NCI-H2171 (cell line): ENCODE results near the gene RARS2.
"Not testable (repeated sequence)": the region's sequence is repeated elsewhere in the genome, so short reads cannot be mapped to it uniquely, and the experiment has no call there.

ENCODE experiments used
- DNase-seq: peaks from one replicate; lab custom pipeline; 2025; lab: John Stamatoyannopoulos, UW

Gene RARS2, protein sequence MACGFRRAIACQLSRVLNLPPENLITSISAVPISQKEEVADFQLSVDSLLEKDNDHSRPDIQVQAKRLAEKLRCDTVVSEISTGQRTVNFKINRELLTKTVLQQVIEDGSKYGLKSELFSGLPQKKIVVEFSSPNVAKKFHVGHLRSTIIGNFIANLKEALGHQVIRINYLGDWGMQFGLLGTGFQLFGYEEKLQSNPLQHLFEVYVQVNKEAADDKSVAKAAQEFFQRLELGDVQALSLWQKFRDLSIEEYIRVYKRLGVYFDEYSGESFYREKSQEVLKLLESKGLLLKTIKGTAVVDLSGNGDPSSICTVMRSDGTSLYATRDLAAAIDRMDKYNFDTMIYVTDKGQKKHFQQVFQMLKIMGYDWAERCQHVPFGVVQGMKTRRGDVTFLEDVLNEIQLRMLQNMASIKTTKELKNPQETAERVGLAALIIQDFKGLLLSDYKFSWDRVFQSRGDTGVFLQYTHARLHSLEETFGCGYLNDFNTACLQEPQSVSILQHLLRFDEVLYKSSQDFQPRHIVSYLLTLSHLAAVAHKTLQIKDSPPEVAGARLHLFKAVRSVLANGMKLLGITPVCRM

DNA sequence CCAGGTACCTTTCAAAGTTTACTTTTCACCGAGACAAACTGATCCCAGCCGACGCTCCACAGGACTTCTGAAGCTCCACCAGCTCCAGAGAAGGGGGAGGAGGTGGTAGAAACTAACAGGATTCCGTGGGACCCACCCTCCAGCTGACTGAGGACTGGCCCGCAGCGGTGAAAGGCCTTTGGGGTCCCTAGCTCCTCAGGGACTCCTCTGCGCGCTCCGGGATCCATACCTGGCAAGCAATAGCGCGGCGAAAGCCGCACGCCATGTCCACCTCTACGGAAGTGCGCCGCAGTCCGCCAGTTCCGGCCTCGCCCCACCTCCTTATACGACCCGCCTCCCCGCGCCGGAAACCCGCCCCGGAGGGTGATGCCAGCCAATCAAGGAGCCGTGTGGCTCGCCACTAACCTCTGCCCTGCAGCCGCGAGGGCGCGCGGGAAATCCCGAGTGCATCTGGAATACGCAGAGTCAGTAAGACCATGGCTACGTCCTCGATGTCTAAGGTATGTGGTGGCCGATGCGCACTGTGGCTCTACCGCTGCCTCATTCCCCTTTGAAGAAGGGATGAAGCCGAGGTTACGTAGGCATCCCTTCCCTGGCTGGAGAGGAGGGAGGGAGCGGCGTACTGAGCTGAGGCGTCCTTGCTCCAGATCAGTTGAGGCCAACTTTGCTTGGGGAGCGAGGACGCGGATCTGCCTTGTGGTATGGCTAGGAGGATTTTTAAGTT, at the start of gene RARS2, which contains the start of gene ORC3:
Gene RARS2, minus strand, starts transcription at position 295 of the 724 bp plus-strand sequence. Its CDS starts 30 bp downstream, at position 265.
Gene ORC3, plus strand, starts transcription at position 443 of the 724 bp plus-strand sequence. Its CDS starts 34 bp downstream, at position 477.
- peak; percentile 91 for DNase-seq

DNA sequence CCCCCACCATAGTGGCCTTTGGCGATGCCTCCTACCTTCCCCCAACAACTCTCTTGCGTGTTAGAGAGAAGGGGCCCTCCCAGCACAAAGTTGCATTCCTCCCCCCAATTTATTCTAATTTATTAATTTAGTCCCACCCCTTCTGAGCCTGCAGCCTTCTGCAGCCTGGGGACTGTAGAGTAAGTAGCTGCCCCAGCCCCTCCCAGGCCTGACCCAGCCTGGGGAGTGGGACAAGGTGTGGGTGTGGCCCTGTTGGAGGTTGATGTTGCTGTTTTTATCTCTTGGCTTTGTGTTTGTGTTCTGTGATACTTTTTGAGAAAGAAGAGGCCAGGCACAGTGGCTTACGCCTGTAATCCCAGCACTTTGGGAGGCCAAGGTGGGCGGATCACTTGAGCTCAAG, 49.6 kb upstream of the RARS2 start:
- no peak for DNase-seq

DNA sequence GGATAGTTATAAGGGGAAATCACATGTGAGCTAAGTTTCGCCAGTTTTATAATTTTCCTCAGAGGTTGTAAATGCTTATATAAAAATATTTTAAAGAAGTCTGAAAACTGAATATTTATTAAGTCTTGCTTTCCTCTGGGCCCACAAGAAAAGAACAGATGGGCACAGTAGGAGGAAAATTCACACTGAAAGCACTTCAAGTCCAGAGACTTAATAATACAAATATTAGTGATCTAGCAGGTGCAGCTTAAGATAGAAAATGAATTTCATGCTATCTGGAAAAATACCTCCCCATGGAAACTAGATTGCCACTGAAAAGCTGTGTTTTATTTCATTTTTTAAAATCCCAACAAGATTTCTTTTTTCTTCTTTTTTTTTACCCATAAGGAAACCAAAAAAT, 47.3 kb upstream of the RARS2 start:
- DNase-seq: no peak

DNA sequence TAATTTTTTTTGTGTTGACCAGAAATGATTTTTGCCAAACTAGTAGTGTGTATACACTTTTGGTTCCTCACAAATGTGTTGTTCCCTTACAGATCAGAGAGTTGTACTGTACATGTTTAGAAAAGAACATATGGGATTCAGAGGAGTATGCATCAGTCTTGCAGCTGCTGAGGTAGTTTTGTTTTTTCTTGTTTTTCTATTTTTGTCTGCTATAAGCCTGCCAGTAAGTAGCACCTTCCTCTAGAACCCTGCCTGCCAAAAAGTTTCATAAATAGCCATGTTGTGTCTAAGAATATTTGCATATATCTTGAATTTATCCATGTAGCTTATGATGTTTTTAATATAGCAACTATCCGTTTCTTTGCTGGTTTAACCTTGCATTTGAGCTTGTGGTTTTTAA, 46.5 kb upstream of the RARS2 start:
- no peak for DNase-seq

DNA sequence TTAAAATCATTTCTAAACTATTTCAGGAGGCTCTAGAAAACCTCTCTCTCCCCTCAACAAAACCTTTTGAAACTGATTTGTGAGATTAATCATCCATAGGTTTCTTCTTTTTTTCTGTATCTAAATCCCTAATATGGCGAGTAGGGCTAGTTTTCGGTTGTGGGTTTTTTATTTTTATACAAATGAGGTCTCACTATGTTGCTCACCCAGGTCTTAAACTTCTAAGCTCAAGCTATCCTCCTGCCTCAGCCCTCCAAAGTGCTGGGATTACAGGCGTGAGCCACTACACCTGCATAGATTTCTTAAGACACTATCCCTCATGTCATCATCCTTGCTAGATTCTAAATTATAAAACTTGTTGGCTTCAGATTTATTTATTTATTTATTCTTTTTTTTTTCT, 44.1 kb upstream of the RARS2 start:
- DNase-seq: no peak

DNA sequence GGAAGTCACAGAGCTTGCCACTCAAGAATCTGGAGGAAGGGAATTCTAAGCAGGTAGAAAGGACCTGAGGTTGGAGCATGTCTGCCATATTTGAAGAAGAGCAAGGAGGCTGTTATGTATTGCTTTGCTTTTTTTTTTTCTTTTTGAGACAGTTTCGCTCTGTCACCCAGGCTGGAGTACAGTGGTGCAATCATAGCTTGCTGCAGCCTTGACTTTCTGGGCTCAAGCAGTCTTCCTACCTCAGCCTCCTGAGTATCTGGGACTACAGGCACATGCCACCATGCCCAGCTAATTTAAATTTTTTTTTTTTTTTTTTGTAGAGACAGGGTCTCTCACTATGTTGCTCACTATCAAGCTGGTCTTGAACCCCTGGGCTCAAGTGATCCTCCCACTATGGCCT, 41.0 kb upstream of the RARS2 start:
- DNase-seq: no peak

DNA sequence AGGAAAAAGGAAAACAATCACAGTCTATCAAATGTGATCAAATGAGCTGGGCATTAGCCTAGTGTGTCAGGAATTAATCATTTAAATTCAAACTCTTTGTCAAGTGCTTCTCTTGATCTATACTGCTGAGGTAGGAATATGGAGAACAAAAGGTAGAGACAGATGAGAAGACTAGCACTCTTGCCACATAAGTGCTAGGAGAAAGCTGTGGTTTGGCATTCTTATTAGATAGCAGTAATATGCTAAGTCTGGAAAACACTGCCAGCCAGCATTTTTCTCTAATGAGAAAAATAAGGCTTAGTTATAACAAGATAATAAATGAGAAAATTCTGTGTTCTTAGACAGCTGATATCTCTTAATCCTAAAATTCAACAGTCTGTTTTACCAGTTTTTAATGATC, 39.1 kb upstream of the RARS2 start:
- no peak for DNase-seq

DNA sequence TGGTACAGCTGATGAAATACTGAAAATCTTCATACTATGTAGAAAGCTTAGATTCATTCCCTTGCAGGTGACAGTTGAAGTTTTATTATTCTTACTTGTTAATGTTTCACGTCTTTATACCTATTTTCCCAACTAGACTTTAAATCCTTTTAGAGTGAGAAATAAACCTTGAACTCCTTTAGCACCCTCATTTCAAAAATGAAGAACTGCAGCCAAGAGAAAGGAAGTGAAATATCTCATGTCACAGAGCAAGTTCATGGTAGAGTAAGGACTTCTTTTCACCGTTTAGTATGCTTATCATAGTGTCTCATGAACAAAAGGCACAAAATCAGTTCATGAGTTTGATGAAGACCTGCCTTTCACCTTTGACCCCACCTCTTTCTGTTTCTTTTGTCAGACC, 38.6 kb upstream of the RARS2 start:
- no peak for DNase-seq

DNA sequence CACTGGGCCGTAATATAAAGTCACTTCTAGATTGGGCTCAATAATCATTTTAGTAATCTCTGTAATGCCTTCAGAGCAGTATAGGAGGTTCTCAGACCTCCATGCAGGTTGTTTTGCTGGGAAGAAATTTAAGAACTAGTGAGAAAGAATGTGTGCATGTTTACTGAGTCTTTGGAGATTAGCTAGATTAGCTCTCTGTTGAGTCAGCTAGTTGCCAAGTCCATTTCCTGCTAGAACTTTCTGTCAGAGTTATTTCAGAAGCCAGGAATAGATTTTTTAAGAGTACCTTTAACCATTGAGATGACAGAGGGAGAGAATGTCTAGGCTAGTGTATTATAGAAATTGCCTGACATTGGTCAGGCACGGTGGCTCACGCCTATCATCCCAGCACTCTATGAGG, 33.5 kb upstream of the RARS2 start:
- DNase-seq: no peak

DNA sequence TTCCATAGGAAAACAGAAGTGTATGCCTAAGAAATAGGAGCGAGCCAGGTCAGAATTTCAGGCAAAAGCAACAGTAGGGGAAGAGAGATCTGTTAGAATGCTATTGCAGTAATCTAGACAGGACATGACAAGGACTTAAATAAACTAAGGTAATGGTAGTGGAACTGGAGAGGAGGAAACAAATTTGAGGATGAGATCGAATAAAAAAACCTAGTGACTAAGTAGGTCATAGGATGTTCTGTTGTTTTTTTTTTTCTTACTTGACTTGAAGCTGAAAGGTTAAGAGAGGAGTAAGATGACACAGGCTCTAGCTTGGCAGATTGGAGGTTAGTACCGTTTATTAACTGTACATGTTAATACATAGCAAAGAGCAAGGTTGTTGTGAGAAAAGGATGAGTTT, 28.7 kb upstream of the RARS2 start:
- no peak for DNase-seq

DNA sequence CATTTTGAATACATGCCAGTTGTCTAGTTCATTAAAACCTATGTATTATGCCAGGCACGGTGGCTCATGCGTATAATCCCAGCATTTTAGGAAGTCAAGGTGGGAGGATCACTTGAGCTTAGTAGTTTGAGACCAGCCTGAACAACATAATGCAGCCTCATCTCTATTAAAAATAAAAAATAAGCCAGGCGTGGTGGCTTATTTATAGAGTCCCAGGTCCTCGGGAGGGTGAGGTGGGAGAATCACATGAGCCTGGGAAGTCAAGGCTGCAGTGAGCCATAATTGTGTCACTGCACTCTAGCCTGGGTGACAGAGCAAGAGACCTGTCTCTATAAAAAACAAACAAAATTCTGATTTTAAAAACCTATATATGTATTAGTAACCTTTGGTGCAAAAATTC, 27.6 kb upstream of the RARS2 start:
- DNase-seq: no peak

DNA sequence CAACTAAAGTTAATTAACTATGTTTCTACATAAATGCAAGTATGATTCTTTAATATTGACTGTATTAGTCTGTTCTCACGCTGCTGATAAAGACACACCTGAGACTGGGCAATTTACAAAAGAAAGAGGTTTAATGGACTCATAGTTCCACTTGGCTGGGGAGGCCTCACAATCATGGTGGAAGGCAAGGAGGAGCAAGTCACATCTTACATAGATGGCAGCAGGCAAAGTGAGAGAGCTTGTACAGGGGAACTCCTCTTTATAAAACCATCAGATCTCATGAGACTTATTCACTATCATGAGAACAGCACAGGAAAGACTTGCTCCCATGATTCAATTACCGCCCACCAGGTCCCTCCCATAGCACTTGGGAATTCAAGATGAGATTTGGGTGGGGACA, 23.2 kb upstream of the RARS2 start:
- not testable (repeated sequence) for DNase-seq

DNA sequence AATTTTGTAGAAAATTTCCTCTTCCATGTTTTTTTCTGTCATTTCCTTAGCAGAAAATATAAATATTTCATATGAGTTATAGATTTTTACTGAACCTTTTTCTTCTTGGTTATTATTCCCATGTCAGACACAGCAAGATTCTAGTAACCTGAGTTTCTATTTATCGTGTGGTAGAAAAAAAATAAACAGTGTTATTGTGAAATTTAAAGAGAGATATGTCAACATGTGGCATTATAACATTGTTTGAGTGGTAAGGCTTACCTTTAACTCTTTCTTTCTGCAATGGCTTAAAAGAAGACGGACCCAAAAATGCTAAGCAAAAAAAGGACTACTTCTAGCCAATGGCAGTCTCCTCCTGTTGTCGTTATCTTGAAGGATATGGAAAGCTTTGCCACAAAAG, 19.0 kb upstream of the RARS2 start:
- no peak for DNase-seq

DNA sequence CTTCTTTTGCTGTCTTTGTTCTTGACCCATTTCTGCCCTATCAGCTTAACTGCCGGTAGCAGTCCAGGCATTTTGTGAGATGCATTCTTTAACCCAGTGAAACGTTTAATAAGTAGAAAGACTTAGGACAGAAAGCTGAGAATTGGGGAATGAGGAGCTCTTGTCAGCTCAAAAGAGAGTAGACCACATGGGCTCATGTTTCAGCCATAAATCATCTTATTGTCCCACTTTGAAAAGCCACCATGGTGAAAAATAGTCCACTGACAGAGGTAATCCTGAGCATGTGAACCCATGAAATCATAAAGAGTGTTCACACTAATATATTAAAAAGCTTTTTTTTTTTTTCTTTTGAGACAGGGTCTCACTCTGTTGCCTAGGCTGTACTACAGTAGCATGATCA, 16.4 kb upstream of the RARS2 start:
- DNase-seq: no peak

DNA sequence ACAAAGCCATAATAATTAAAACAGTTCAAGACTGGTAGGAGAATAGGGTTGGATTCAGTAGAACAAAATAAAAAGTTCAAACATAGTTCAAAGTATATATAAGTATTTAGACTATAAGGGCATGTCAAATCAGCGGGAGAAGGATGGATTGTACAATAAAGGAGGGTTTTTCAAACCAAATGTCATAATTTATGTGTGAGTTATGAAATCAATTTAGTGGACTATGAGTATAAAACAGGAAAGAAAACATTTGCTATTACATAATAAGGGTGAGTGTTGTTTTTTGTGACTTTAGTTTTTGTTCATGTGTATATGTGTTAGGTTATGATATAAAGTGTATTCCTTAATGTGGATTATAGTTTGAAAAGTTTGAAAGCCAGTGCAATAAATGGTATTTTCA, 10.8 kb upstream of the RARS2 start:
- DNase-seq: no peak

DNA sequence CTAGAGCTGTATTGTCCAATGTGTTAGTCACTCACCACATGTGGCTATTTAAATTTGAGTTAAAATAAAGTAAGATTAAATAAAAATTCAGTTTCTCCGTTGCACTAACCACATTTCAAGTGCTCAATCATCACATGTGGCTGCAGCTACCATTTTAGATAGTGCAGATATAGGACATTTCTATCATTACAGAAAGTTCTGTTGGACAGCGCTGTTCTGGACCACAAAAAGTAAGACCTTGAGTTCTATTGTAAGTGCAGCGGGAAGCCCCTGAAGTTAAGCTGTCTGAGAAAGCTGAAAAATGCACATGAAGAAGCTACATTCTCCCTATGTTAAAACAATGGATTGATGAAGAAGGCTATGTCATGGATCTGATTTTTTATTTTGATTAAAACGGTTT, 1.2 kb upstream of the RARS2 start:
- no peak for DNase-seq

DNA sequence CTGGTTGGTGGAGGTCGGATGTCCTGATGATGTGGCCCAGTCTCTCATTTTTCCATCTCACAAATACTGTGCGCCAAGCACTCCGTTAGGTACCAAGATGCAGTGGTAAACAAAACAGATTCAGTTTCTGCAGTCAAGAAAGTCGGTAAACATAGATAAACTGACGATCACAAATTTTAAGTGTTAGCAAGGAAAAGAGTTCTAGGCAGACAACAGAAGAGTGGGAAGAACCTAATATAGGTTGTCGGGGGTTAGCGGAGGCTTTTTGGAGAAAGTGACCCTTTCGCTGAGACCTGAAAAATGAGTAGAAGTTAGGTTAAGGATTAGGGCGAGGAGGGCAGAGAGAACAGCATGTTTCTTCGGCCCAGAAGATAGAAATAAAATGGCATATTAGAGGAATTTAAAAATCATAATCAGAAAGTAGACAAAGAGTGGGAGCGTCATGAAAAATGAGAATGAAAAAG, 662 bp upstream of the RARS2 start:
- no peak for DNase-seq

DNA sequence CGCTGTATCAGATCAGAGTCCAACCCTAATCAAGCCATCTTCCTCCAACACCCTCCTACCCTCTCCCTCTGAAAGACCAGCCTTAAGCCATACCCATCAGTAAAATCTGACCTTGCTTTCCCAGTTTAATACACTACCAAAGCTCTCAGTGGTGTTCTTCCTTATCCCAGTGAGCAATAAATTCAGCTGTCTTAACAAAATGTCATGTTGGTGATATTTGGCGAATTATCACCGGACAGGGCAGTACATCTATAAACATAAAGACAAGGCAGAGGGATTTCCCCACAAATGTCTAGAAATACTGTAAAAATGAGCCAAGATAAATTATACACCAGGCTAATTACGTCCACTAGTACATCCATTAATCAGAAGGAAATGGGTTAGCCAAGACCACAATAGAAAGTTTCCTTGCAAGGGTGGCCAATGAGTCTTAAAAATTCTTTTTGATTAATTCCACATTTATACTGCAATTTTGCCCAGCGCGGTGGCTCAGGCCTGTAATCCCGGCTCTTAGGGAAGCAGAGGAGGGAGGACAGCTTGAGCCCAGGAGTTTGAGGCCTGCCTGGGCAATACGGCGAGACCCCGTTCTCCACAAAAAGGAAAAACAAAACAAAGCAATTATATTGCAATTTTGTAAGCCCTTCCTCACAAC, 905 bp downstream of the RARS2 start:
- no peak for DNase-seq

DNA sequence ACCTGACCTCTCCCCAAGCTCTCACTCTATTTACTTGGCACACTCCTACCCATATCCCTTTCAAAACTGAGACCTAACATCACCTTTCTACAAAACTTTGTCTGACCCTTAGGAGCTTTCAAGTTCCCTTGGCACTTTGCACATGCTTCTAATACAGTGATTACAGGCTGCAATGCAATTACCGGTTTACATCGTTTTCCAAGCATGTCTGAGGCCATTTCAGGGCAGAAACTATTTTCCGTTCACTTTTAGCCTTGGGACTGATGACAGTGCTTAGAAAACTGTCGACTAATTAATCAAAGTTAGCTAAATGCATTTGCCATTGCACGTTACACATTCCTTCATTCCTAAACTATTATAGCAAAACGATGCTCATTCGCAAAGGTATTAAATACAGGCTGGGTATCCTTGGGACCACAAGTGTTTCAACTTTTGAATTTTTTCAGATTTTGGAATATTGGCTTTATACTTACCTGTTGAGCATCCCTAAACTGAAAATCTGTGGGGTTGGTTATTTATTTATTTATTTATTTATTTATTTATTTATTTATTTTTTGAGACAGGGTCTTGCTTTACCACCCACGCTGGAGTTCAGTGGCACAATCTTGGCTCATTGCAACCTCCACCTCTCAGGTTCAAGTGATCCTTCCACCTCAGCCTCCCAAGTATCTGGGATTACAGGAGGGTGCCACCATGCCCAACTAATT, 3.3 kb downstream of the RARS2 start:
- no peak for DNase-seq

DNA sequence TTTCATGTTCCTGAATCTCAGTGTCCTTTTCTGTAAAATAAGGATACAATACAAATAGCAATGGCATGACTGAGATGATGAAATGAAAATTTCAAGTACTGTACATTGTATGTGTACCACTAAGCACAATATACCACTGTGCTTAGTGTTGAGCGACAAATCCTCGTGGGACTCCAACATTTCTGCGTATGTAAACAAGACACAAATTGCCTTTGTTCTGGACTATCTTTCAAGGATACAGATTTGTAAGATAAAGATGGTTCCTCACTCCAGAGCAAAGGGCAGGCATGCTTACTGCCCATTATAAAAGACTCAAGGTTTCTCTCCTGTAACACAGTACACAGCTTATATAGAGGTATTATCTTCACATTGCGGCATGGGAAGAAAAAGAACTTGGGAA, 6.0 kb downstream of the RARS2 start:
- DNase-seq: no peak

DNA sequence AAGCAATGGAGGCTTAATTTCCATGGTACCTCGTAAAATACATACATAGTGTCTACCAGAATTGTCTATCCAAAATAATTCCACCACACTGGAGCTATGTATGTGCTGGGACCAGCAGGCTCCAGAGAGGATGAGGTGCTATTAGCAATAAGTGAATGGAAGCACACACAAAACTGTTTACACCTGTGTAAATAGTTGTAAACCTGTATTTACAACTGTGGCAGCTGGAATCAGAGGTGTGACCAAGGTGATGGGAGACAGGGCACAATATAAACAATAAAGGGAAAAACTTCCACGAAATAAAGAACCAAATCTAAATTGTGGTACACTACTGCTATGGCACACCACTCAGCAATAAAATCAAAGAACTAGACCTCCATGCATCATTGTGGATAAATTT, 14.4 kb downstream of the RARS2 start:
- DNase-seq: no peak
